Ovary (tissue), 9 donors: ENCODE results near the gene CEP97. TPM values are rescaled to one million over a fixed set of nuclear protein-coding genes. Genes with fewer than 3 reads are reported as not detected.

Experiments used
- DNase-seq, 5 donors: peaks; one replicate each; pipeline ENCODE4 v3.0.0-alpha.2; 2019 to 2020
- H3K27ac ChIP-seq, 2 donors: fragments of 200-600 bp; one replicate each; pipeline versions ENCODE4 v1.5.1 to v1.8.0; 2019 to 2022
- H3K27me3 ChIP-seq: fragments of 200-600 bp; one replicate; pipeline ENCODE4 v1.8.0; 2022
- H3K36me3 ChIP-seq: fragments of 200-600 bp; sonication (generic); one replicate; pipeline ENCODE4 v1.5.1; 2019
- H3K4me1 ChIP-seq: one replicate; pipeline ENCODE4 v1.8.1; 2013; ENCODE audit warnings: mild to moderate bottlenecking, moderate library complexity; ENCODE audit not compliant: insufficient read depth
- H3K4me3 ChIP-seq: fragments of 200-600 bp; sonication (generic); one replicate; pipeline ENCODE4 v1.5.1; 2017
- H3K9me3 ChIP-seq, 2 donors: fragments of 200-600 bp in 1 of 2; sonication (generic) in 1 of 2; one replicate each; pipeline versions ENCODE4 v1.5.1 to v1.8.1; 2013 to 2019; ENCODE audit warnings: mild to moderate bottlenecking in 1 of 2, moderate library complexity in 1 of 2
- CTCF ChIP-seq, 3 donors: fragments of 450-650 bp in 2 of 3; fragments of 200-600 bp in 1 of 3; IDR thresholded peaks; one replicate each; pipeline versions ENCODE4 v1.5.1 to v1.8.0; 2016 to 2022; ENCODE audit warnings: antibody characterized with exemption in 3 of 3, mild to moderate bottlenecking in 1 of 3
- EP300 ChIP-seq: sonication (generic); formaldehyde crosslinking; IDR thresholded peaks from one replicate; pipeline ENCODE4 v1.6.1; 2017; ENCODE audit warnings: antibody characterized with exemption
- POLR2A ChIP-seq: fragments of 450-650 bp; IDR thresholded peaks from one replicate; pipeline ENCODE4 v1.6.1; 2017; ENCODE audit warnings: antibody characterized with exemption, mild to moderate bottlenecking, moderate library complexity
- WGBS, 3 donors: extraction: QIAGEN DNeasy Blood & Tissue Kit in 1 of 3; methylation state at CpG; one replicate each; pipeline versions ENCODE4 v1.1.5 to v1.1.7; 2013 to 2017; 5-methylcytosine and 5-hydroxymethylcytosine counted together
- intact Hi-C, 4 donors: fragments of 100-400 bp; cut with DNase I; formaldehyde crosslinking; loops; one replicate each; pipeline versions ENCODE4 v1.11.0 to v1.15.1; 2022 to 2023
- polyA plus RNA-seq, 2 donors: library from polyadenylated mRNA; stranded (reverse); fragments of 200-250 nt in 1 of 2; fragments of 350-450 nt in 1 of 2; fragmentation: Illumina TruSeq in 1 of 2; extraction: RNeasy Lipid Tissue Mini Kit (QIAGEN cat#74804) in 1 of 2; gene quantifications; one replicate each; pipeline ENCODE4 v1.2.3, GENCODE V29; 2013 to 2014
- total RNA-seq, 7 donors: library from RNA; depleted of rRNA in 2 of 7; stranded (reverse); fragments of >200 nt in 2 of 7; fragmentation: NEBNext Ultra II Directional in 3 of 7; extraction: Animal tissue kit (Norgen Biotek cat#: 25700) in 3 of 7; gene quantifications; one replicate each; pipeline versions ENCODE4 v1.1.0 to v1.2.4, GENCODE V29; 2016 to 2023
- donor health status: DM: no; HTN: no; CAD: no; lungs with moderate emphysema.
- donor health status: DM: no; HTN: no; CAD: no.
- donor health status: Bipolar disorder and iron deficiency.
- donor health status: DM: yes; HTN: yes; CAD: no.
- donor health status: DM: no; HTN: no; CAD: no.
- donor health status: DM: yes; HTN: yes; CAD: no.

Gene CEP97
- total and polyA plus RNA-seq, 9 donors = 2.4 to 11.1 (median 7.8) TPM

GRCh38 chr3:101817992-101818391 lies 93.6 kb downstream of the CEP97 start:
- no peak for DNase-seq
- TF ChIP-seq EP300 (no peak), CTCF (IDR thresholded peaks at IDR 0.05) (no peak), POLR2A (no peak)
- Histone ChIP-seq H3K36me3 (no peaks in the 10 kb centered on the region), H3K4me3 (no peak overlapping the region), H3K27me3 (no peaks in the 10 kb centered on the region), H3K9me3 (no peaks in the 10 kb centered on the region), H3K27ac (no peak overlapping the region), H3K4me1 (no peaks in the 10 kb centered on the region)
- 95 to 96% (median 96%) methylated on average over 5 of the region's 5 CpGs for WGBS, 3 donors
- intact Hi-C loops = loop anchor here in 1 of 4 donors (5.0 to 10.0 kb wide), 2 partner anchors 719 to 1507 kb away; no protein-coding TSS in a partner anchor

DNA sequence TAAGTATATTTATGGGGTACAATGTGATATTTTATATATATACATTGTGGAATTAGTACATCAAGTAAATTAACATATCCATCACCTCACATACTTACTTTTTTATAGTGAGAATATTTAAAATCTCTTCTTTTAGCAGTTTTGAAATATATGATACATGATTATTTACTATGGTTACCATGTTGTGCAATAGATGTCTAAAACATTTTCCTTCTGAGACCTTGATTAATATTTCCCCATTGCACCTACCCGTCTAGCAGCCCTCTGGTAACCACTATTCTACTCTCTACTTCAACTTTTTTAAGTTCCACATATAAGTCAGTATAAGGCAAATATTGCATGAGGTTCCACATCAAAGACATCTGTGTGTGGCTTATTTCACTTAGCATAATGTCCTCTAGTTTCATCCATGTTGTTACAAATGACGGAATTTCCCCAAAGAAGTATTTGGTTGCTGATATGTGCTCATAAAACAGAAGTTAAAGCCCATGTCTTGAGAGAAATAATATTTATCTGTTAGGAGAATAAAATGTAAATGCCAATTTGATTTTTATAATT lies 95.3 kb downstream of the CEP97 start:
- Histone ChIP-seq H3K27me3 (no peaks in the 10 kb centered on the region), H3K9me3 (no peaks in the 10 kb centered on the region), H3K36me3 (no peaks in the 10 kb centered on the region), H3K4me1 (no peaks in the 10 kb centered on the region), H3K27ac (no peak overlapping the region), H3K4me3 (no peak overlapping the region)
- no peak for DNase-seq
- intact Hi-C loops = loop anchor here in 1 of 4 donors (5.0 to 10.0 kb wide), 2 partner anchors 718 to 1505 kb away; no protein-coding TSS in a partner anchor
- TF ChIP-seq CTCF (IDR thresholded peaks at IDR 0.05) = no peak
- no peak for TF ChIP-seq POLR2A
- TF ChIP-seq EP300 = no peak
- WGBS, 3 donors = 92 to 96% (median 95%) methylated on average over 2 of the region's 2 CpGs

Other genes starting within 250 kb of the CEP97 start
- gene SENP7, start 211.4 kb upstream of the CEP97 start, total RNA-seq = 10 to 100 TPM; 24.7 to 33.4 (median 28.3) TPM
- gene SENP7, start 211.4 kb upstream of the CEP97 start, polyA plus RNA-seq = 10 to 100 TPM; 16.9 to 25.9 TPM
- 10 to 100 TPM; 15.9 to 23.3 (median 20.4) TPM for gene TRMT10C, start 162.7 kb upstream of the CEP97 start, total RNA-seq
- gene TRMT10C, start 162.7 kb upstream of the CEP97 start, polyA plus RNA-seq = 10 to 100 TPM; 13.9 to 18.5 TPM
- 100 to 1,000 TPM; 104 to 237 (median 166) TPM for gene PCNP, start 150.4 kb upstream of the CEP97 start, total RNA-seq
- gene PCNP, start 150.4 kb upstream of the CEP97 start, polyA plus RNA-seq = 100 to 1,000 TPM; 150 to 164 TPM
- 10 to 100 TPM; 15.1 to 24.7 (median 19.3) TPM for gene ZBTB11, start 47.5 kb upstream of the CEP97 start, total RNA-seq
- 10 to 100 TPM in 1 of 2 donors, 1 to 10 TPM in 1; 7.6 to 10.7 TPM for gene ZBTB11, start 47.5 kb upstream of the CEP97 start, polyA plus RNA-seq
- gene RPL24, start 37.9 kb upstream of the CEP97 start, total RNA-seq = 1,000 to 10,000 TPM; 1,843 to 5,887 (median 2,506) TPM
- gene RPL24, start 37.9 kb upstream of the CEP97 start, polyA plus RNA-seq = 1,000 to 10,000 TPM; 2,953 to 4,596 TPM
- 10 to 100 TPM in 5 of 7 donors, 1 to 10 TPM in 2; 5.6 to 15.2 (median 13.1) TPM for gene NXPE3, start 54.6 kb downstream of the CEP97 start, total RNA-seq
- 10 to 100 TPM in 1 of 2 donors, 1 to 10 TPM in 1; 7.1 to 16.4 TPM for gene NXPE3, start 54.6 kb downstream of the CEP97 start, polyA plus RNA-seq
- 100 to 1,000 TPM in 1 of 7 donors, 10 to 100 TPM in 6; 29.2 to 194 (median 45.5) TPM for gene NFKBIZ, start 124.9 kb downstream of the CEP97 start, total RNA-seq
- 10 to 100 TPM in 1 of 2 donors, 1 to 10 TPM in 1; 7.5 to 18.8 TPM for gene NFKBIZ, start 124.9 kb downstream of the CEP97 start, polyA plus RNA-seq